ENCODE measurements around the gene MCFD2.
A peak's percentile ranks its signal among the peaks of the same experiment; 100 is the strongest.

MCFD2 gene

DNA sequence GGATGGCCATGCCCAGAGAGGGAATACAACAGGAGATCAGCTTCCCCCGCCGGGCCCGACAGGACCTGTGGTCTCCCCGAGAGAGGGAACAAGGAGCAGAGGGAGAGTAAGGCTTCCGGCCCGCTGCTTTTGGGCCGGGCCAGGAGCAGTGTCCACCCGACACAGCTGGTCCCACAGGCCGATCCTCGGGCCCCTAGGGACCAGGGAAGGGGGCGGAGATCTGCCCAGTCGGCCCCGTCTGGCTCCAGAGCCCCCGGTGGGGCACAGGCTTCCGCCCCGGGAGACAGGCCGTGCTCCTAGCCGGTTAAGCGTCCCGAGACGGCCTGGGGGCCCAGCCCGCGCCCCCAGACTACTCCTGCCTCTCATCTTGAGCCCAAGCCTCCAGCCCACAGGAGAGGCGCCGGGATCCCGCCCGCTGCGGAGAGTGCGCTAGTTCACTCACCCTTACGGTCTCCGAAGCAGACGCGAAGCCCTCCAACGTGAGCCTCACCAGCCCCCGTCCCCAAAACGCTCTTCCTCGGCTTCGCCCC lies at the start of gene MCFD2:
Gene MCFD2 (minus strand): TSS at position 526 of the 530 bp plus-strand sequence. CDS start 6,635 bp downstream, outside the sequence.
- Histone ChIP-seq H3K9ac (peak within 1 kb of the TSS; percentile 65), H3K4me2 (peak within 1 kb of the TSS; percentile 98), H4K20me1 (ENCODE audit: insufficient read depth) (no peaks in the 10 kb centered on the region), H3K36me3 (ENCODE audit: insufficient read depth) (no peaks in the 10 kb centered on the region), H3K27ac (no peak within 1 kb of the TSS), H3K27me3 (ENCODE audit: insufficient read depth, low read depth) (peaks cover 18% of the 10 kb centered on the region), H3K79me2 (ENCODE audit: insufficient read depth, low read depth) (peaks cover 12% of the 10 kb centered on the region; the same call in 1 of the 2 replicates), H3K4me3 (IDR thresholded peaks at IDR 0.05; ENCODE audit: insufficient read depth, low read depth, low read length) (peak within 1 kb of the TSS; percentile 86), H2AFZ (ENCODE audit: low read depth) (peak within 1 kb of the TSS; percentile 88), H3K4me1 (ENCODE audit: low read depth, poor library complexity, severe bottlenecking) (peaks cover 59% of the 10 kb centered on the region)
- TF ChIP-seq, protein P1, sequence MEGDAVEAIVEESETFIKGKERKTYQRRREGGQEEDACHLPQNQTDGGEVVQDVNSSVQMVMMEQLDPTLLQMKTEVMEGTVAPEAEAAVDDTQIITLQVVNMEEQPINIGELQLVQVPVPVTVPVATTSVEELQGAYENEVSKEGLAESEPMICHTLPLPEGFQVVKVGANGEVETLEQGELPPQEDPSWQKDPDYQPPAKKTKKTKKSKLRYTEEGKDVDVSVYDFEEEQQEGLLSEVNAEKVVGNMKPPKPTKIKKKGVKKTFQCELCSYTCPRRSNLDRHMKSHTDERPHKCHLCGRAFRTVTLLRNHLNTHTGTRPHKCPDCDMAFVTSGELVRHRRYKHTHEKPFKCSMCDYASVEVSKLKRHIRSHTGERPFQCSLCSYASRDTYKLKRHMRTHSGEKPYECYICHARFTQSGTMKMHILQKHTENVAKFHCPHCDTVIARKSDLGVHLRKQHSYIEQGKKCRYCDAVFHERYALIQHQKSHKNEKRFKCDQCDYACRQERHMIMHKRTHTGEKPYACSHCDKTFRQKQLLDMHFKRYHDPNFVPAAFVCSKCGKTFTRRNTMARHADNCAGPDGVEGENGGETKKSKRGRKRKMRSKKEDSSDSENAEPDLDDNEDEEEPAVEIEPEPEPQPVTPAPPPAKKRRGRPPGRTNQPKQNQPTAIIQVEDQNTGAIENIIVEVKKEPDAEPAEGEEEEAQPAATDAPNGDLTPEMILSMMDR (conservative IDR thresholded peaks at IDR 0.05; ENCODE audit: low read depth, low read length), result no peak

DNA sequence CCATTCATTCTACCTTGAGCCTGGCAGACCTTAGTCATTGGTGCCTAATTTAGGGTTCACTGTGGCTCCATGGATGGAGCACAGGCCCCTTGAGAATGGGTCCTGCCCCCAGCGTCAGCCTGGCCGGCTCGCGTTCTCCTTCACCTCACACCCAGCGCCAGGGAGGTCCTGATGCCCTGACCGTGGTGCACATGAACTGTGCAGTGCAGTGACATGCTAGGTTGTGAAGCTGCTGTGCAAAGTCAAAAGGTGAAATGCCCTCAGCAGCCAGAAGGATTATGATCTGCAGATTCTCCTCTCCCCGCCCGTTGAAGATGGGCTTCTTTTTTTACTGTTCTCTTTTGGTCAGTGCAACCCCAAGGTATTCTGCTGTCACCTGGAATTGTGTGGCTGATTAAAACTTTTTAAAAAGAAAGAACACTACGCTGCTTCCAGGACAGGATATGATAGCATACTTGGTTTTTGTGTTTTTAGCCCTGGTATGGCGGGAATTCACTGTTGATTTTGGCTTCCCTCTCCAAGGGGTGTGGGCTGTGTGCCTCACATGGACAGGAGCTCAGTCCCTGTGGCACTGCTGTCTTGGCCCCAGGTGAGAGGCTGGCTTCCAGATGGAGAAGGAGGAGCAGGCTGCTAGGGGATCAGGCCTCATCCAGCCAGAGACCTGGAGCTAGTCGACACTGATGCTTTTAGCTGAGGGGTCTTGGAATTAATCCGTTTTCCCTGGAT lies 49.4 kb upstream of the MCFD2 start:
- no peaks in the 10 kb centered on the region; the same call in 1 of the 2 replicates for H3K79me2 ChIP-seq (ENCODE audit: insufficient read depth, low read depth)
- TF ChIP-seq, protein P1 (conservative IDR thresholded peaks at IDR 0.05; ENCODE audit: low read depth, low read length), result no peak
- no peak overlapping the region for H3K4me3 ChIP-seq (IDR thresholded peaks at IDR 0.05; ENCODE audit: insufficient read depth, low read depth, low read length)
- H3K36me3 ChIP-seq (ENCODE audit: insufficient read depth), result no peaks in the 10 kb centered on the region
- H2AFZ ChIP-seq (ENCODE audit: low read depth), result no peak overlapping the region
- no peaks in the 10 kb centered on the region for H3K4me1 ChIP-seq (ENCODE audit: low read depth, poor library complexity, severe bottlenecking)
- H3K27ac ChIP-seq, result no peak overlapping the region
- H3K9ac ChIP-seq, result no peak overlapping the region
- H4K20me1 ChIP-seq (ENCODE audit: insufficient read depth), result no peaks in the 10 kb centered on the region
- no peak overlapping the region for H3K4me2 ChIP-seq
- H3K27me3 ChIP-seq (ENCODE audit: insufficient read depth, low read depth), result no peaks in the 10 kb centered on the region

DNA sequence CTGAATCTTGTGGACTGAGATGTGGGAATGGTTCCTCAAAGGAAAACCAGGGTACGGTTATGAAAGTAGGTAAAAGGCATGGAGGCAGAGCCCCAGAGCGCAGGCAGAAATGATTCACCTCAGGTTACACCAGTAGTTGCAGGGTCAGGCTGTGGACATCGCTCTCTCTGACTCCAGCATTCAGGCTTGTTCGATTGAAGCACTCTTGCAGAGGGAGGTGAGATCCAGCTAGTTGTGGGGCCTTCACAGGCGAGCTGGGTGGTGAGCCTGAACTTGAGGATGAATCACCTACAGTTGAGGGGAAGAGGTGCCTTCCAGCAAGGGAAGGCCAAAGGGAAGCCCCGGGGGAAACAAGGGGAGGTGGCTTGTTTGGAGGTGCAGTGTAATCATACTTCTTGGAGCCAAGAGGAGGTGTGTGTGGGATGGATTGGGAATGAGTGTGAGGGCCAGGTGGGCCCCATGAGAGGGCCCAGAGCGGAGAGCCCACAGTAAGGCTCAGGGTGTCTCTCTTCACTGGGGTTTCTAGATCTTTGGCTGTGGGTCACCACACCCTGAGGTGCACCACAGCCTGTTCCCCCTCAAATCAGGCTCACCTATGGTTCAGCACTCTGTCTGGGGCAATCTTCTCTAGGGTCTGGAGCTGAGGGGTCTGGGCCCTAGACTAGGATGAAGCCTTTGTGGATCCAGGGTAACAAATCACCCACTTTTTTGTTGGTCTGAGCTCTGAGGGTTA lies 48.5 kb upstream of the MCFD2 start:
- Histone ChIP-seq H3K4me2 (no peak overlapping the region), H3K27me3 (ENCODE audit: insufficient read depth, low read depth) (no peaks in the 10 kb centered on the region)
- TF ChIP-seq, protein P1 (conservative IDR thresholded peaks at IDR 0.05; ENCODE audit: low read depth, low read length), result no peak

DNA sequence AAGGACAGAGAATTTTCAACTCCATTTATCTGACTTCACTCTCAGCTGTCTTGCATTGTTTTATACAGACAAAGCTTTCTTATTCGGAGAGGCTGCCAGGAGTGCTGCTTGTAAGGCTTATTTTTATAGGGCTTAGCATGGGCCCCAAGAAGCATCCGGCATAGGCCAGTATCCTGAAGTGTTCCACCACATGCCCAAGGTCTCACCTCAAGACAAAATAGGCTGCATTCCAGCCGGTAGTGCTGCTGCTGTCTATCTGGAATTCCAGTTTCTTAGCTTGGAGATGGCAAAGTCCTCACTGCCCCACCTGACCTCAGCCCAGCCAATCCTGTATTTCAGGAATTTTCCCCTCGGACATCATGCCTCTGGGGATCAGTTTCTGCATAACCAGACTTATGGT lies 47.6 kb upstream of the MCFD2 start:
- Histone ChIP-seq H3K9ac (no peak overlapping the region), H4K20me1 (ENCODE audit: insufficient read depth) (no peaks in the 10 kb centered on the region), H3K27me3 (ENCODE audit: insufficient read depth, low read depth) (no peaks in the 10 kb centered on the region), H3K4me3 (IDR thresholded peaks at IDR 0.05; ENCODE audit: insufficient read depth, low read depth, low read length) (no peak overlapping the region), H2AFZ (ENCODE audit: low read depth) (no peak overlapping the region), H3K4me2 (no peak overlapping the region), H3K36me3 (ENCODE audit: insufficient read depth) (no peaks in the 10 kb centered on the region), H3K4me1 (ENCODE audit: low read depth, poor library complexity, severe bottlenecking) (no peaks in the 10 kb centered on the region), H3K79me2 (ENCODE audit: insufficient read depth, low read depth) (no peaks in the 10 kb centered on the region; the same call in 1 of the 2 replicates), H3K27ac (no peak overlapping the region)
- TF ChIP-seq, protein P1 (conservative IDR thresholded peaks at IDR 0.05; ENCODE audit: low read depth, low read length), result no peak

More for the DNA sequence above, 48.5 kb upstream of the MCFD2 start:
- H3K79me2 ChIP-seq (ENCODE audit: insufficient read depth, low read depth), result no peaks in the 10 kb centered on the region; the same call in 1 of the 2 replicates
- no peaks in the 10 kb centered on the region for H3K4me1 ChIP-seq (ENCODE audit: low read depth, poor library complexity, severe bottlenecking)
- H3K9ac ChIP-seq, result no peak overlapping the region
- no peak overlapping the region for H2AFZ ChIP-seq (ENCODE audit: low read depth)
- no peaks in the 10 kb centered on the region for H4K20me1 ChIP-seq (ENCODE audit: insufficient read depth)
- no peak overlapping the region for H3K4me3 ChIP-seq (IDR thresholded peaks at IDR 0.05; ENCODE audit: insufficient read depth, low read depth, low read length)
- H3K36me3 ChIP-seq (ENCODE audit: insufficient read depth), result no peaks in the 10 kb centered on the region
- no peak overlapping the region for H3K27ac ChIP-seq
